ENCODE measurements around the gene KATNB1.

- TF ChIP-seq CTCF (IDR thresholded peaks at IDR 0.05; ENCODE audit: poor library complexity, severe bottlenecking), result no peak
- TF ChIP-seq EZH2 (IDR thresholded peaks at IDR 0.05; ENCODE audit: borderline replicate concordance, insufficient read depth, low read length, poor library complexity, severe bottlenecking), result no peak
- no peak for TF ChIP-seq EP300 (conservative IDR thresholded peaks at IDR 0.05; ENCODE audit: poor library complexity, severe bottlenecking)
- no peak for TF ChIP-seq REST (IDR thresholded peaks at IDR 0.05; ENCODE audit: borderline replicate concordance)
- TF ChIP-seq POLR2AphosphoS5 (IDR thresholded peaks at IDR 0.05), result no peak
Observed at GRCh38 chr16:57785924-57786323, 50.4 kb downstream of the KATNB1 start.

Data from neural cell (in vitro differentiated cells).